ENCODE data around the gene KIF21B.
A peak's percentile ranks its signal among the peaks of the same experiment; 100 is the strongest.

KIF21B gene

GRCh38 chr1:200970771-200971427, 52.6 kb downstream of the KIF21B start:
- no peaks in the 10 kb centered on the region for H3K27me3 ChIP-seq (ENCODE audit: insufficient read depth, low read length)
- H2AFZ ChIP-seq (ENCODE audit: low read length): no peak overlapping the region
- no peak overlapping the region for H3K27ac ChIP-seq (ENCODE audit: low read depth, low read length, poor library complexity, severe bottlenecking)
- H3K4me1 ChIP-seq (ENCODE audit: insufficient read depth, low read length, severe bottlenecking): no peaks in the 10 kb centered on the region
- no peaks in the 10 kb centered on the region for H3K36me3 ChIP-seq (ENCODE audit: insufficient read depth, low read length)
- no peak overlapping the region for H3K4me3 ChIP-seq (ENCODE audit: low read depth, low read length, poor library complexity, severe bottlenecking)
- H3K9me3 ChIP-seq (ENCODE audit: low read length): no peaks in the 10 kb centered on the region
- no peaks in the 10 kb centered on the region for H4K20me1 ChIP-seq (ENCODE audit: insufficient read depth, low read length)
- H3K4me2 ChIP-seq (ENCODE audit: low read length): no peak overlapping the region
- H3F3A ChIP-seq (ENCODE audit: insufficient read depth, low read length): no peaks in the 10 kb centered on the region
- no peaks in the 10 kb centered on the region for H3K9me2 ChIP-seq (ENCODE audit: low read depth, low read length)
- no peak overlapping the region for H3K9ac ChIP-seq (ENCODE audit: low read length)
- no peak for TF ChIP-seq CTCF (IDR thresholded peaks at IDR 0.05; ENCODE audit: low read length)
- TF ChIP-seq EZH2 (IDR thresholded peaks at IDR 0.05; ENCODE audit: borderline replicate concordance, low read length): no peak
- H3K79me2 ChIP-seq (ENCODE audit: insufficient read depth, low read length): no peaks in the 10 kb centered on the region

- H2AFZ ChIP-seq (ENCODE audit: low read length): no peak overlapping the region
- H3K79me2 ChIP-seq (ENCODE audit: insufficient read depth, low read length): no peaks in the 10 kb centered on the region
- no peaks in the 10 kb centered on the region for H3K27me3 ChIP-seq (ENCODE audit: insufficient read depth, low read length)
- H3K9me2 ChIP-seq (ENCODE audit: low read depth, low read length): no peaks in the 10 kb centered on the region
- no peaks in the 10 kb centered on the region for H3K36me3 ChIP-seq (ENCODE audit: insufficient read depth, low read length)
- no peak overlapping the region for H3K9ac ChIP-seq (ENCODE audit: low read length)
- no peak overlapping the region for H3K4me2 ChIP-seq (ENCODE audit: low read length)
- no peak for TF ChIP-seq EZH2 (IDR thresholded peaks at IDR 0.05; ENCODE audit: borderline replicate concordance, low read length)
- TF ChIP-seq CTCF (IDR thresholded peaks at IDR 0.05; ENCODE audit: low read length): peak; percentile 25; the same call in 1 of the 2 replicates
- no peak overlapping the region for H3K27ac ChIP-seq (ENCODE audit: low read depth, low read length, poor library complexity, severe bottlenecking)
- no peaks in the 10 kb centered on the region for H4K20me1 ChIP-seq (ENCODE audit: insufficient read depth, low read length)
- no peak overlapping the region for H3K4me3 ChIP-seq (ENCODE audit: low read depth, low read length, poor library complexity, severe bottlenecking)
- no peaks in the 10 kb centered on the region for H3F3A ChIP-seq (ENCODE audit: insufficient read depth, low read length)
- H3K9me3 ChIP-seq (ENCODE audit: low read length): no peaks in the 10 kb centered on the region
- no peaks in the 10 kb centered on the region for H3K4me1 ChIP-seq (ENCODE audit: insufficient read depth, low read length, severe bottlenecking)
Measured at GRCh38 chr1:200969726-200970561, 53.6 kb downstream of the KIF21B start.

GRCh38 chr1:200968469-200969410, 54.8 kb downstream of the KIF21B start:
- Histone ChIP-seq H3K9me3 (ENCODE audit: low read length) (no peaks in the 10 kb centered on the region), H3K27me3 (ENCODE audit: insufficient read depth, low read length) (no peaks in the 10 kb centered on the region), H4K20me1 (ENCODE audit: insufficient read depth, low read length) (no peaks in the 10 kb centered on the region), H3K4me3 (ENCODE audit: low read depth, low read length, poor library complexity, severe bottlenecking) (no peak overlapping the region), H2AFZ (ENCODE audit: low read length) (no peak overlapping the region), H3K36me3 (ENCODE audit: insufficient read depth, low read length) (no peaks in the 10 kb centered on the region), H3K9ac (ENCODE audit: low read length) (no peak overlapping the region), H3K9me2 (ENCODE audit: low read depth, low read length) (no peaks in the 10 kb centered on the region), H3K4me2 (ENCODE audit: low read length) (no peak overlapping the region), H3K27ac (ENCODE audit: low read depth, low read length, poor library complexity, severe bottlenecking) (no peak overlapping the region), H3K79me2 (ENCODE audit: insufficient read depth, low read length) (no peaks in the 10 kb centered on the region), H3K4me1 (ENCODE audit: insufficient read depth, low read length, severe bottlenecking) (no peaks in the 10 kb centered on the region), H3F3A (ENCODE audit: insufficient read depth, low read length) (no peaks in the 10 kb centered on the region)
- no peak for TF ChIP-seq CTCF (IDR thresholded peaks at IDR 0.05; ENCODE audit: low read length)
- no peak for TF ChIP-seq EZH2 (IDR thresholded peaks at IDR 0.05; ENCODE audit: borderline replicate concordance, low read length)

Measured in OCI-LY1 (cell line).